HepG2 (cell line): ENCODE measurements around the gene DIP2C. TPM values are rescaled to one million over a fixed set of nuclear protein-coding genes. Genes with fewer than 3 reads are reported as not detected.

ENCODE experiments used
- ATAC-seq: fragments of 200-7000 bp; cut with Tn5 transposase; 3 replicates; pipeline ENCODE4 v1.9.1; 2020; ENCODE audit warnings: mild to moderate bottlenecking, moderate library complexity
- BruUV-seq: library from RNA; stranded (reverse); fragments of 400-500 nt; replicated peaks from 2 replicates; lab custom pipeline; 2021; lab: Mats Ljungman, UMichigan
- CTCF ChIA-PET: fragments of 300-600 bp; formaldehyde crosslinking; extraction: SDS; loops from one replicate; lab custom pipeline; 2021; ENCODE audit warnings: low total read pairs, inconsistent platforms, low intra/inter-chr PET ratio; lab: Yijun Ruan, JAX
- POLR2A ChIA-PET: fragments of 350-600 bp; sonication (Branson Sonifier 250); formaldehyde crosslinking; loops from one replicate; lab custom pipeline; 2020; ENCODE audit warnings: antibody characterized with exemption, inconsistent platforms; lab: Yijun Ruan, JAX
- DNase-seq: peaks from one replicate; pipeline ENCODE4 v3.0.0-alpha.2; 2015; ENCODE audit warnings: low spot score
- FAIRE-seq: peaks from 3 replicates; lab custom pipeline; 2011; peaks lifted over from hg19 to GRCh38; lab: Jason Lieb, UNC
- H2AFZ ChIP-seq: one replicate; pipeline ENCODE4 v1.6.1; 2011; ENCODE audit warnings: low read length, inconsistent platforms
- H3K27ac ChIP-seq: fragments of 300-600 bp; 3 replicates; pipeline ENCODE4 v1.8.0; 2011; ENCODE audit warnings: mixed run types, mild to moderate bottlenecking, mixed read lengths, low read length, inconsistent platforms; ENCODE audit not compliant: insufficient read depth; ENCODE audit errors: extremely low read length
- H3K27me3 ChIP-seq, 2 experiments: fragments of 200-600 bp in 1 of 2; 2 replicates in 1 of 2; 3 replicates in 1 of 2; pipeline versions ENCODE4 v1.6.0 to v1.8.0; 2011; ENCODE audit warnings: low read length in 2 of 2, mild to moderate bottlenecking in 2 of 2, moderate library complexity in 2 of 2, inconsistent platforms in 1 of 2; ENCODE audit not compliant: insufficient read depth in 2 of 2, control insufficient read depth in 1 of 2
- H3K36me3 ChIP-seq, 2 experiments: fragments of 200-600 bp in 1 of 2; replicated peaks in 1 of 2; 2 replicates in 1 of 2; 3 replicates in 1 of 2; pipeline versions ENCODE4 v1.5.1 to v1.8.0; 2011; ENCODE audit warnings: low read length in 2 of 2, inconsistent platforms in 1 of 2; ENCODE audit not compliant: insufficient read depth in 2 of 2, control insufficient read depth in 1 of 2
- H3K4me1 ChIP-seq: 2 replicates; pipeline ENCODE4 v1.5.1; 2012; ENCODE audit warnings: low read length, inconsistent platforms; ENCODE audit not compliant: insufficient read depth
- H3K4me2 ChIP-seq: 2 replicates; pipeline ENCODE4 v1.6.0; 2011; ENCODE audit warnings: low read depth, low read length, inconsistent platforms
- H3K4me3 ChIP-seq, 3 experiments: fragments of 200-600 bp in 1 of 3; sonication (generic), shearing (Covaris generic) in 1 of 3; replicated peaks in 1 of 3; 2 replicates each; pipeline ENCODE4 v1.5.1; 2011 to 2016; ENCODE audit warnings: low read length in 3 of 3, inconsistent platforms in 2 of 3, low read depth in 2 of 3, mild to moderate bottlenecking in 2 of 3, control low read depth in 1 of 3, mixed read lengths in 1 of 3; ENCODE audit not compliant: insufficient read depth in 1 of 3
- H3K79me2 ChIP-seq: one replicate; pipeline ENCODE4 v1.6.1; 2011; ENCODE audit warnings: low read length, inconsistent platforms; ENCODE audit not compliant: insufficient read depth
- H3K9ac ChIP-seq: 2 replicates; pipeline ENCODE4 v1.6.0; 2011; ENCODE audit warnings: mild to moderate bottlenecking, low read depth, low read length, inconsistent platforms; ENCODE audit not compliant: insufficient read depth
- H3K9me3 ChIP-seq: 2 replicates; pipeline ENCODE4 v1.5.1; 2012; ENCODE audit warnings: mild to moderate bottlenecking, low read length
- H4K20me1 ChIP-seq: 2 replicates; pipeline ENCODE4 v1.6.0; 2011; ENCODE audit warnings: inconsistent platforms, mild to moderate bottlenecking, low read length, moderate library complexity; ENCODE audit not compliant: insufficient read depth
- FOXO1 ChIP-seq: sonication (generic); formaldehyde crosslinking; IDR thresholded peaks from 2 replicates; pipeline ENCODE4 v1.4.0; 2020; ENCODE audit warnings: missing genetic modification reagents
- ZSCAN22 ChIP-seq: sonication (generic); formaldehyde crosslinking; IDR thresholded peaks from 2 replicates; pipeline ENCODE4 v1.4.0; 2020; ENCODE audit warnings: mild to moderate bottlenecking, missing genetic modification reagents
- WGBS: methylation state at CpG from one replicate; pipeline ENCODE4 v1.1.6; 2017; ENCODE audit warnings: low lambda C conversion rate; 5-methylcytosine and 5-hydroxymethylcytosine counted together
- in situ Hi-C: cut with HindIII; loops from 2 replicates; pipeline ENCODE4 v1.10.0; 2017; ENCODE audit warnings: low pct_unique_long_range_greater_than_20kb; ENCODE audit not compliant: extremely low pct_ligation_motif_present
- intact Hi-C: fragments of 100-400 bp; cut with micrococcal nuclease; formaldehyde crosslinking; loops from one replicate; pipeline ENCODE4 v1.10.0; 2022; ENCODE audit not compliant: unreplicated experiment
- polyA plus RNA-seq, 8 experiments: library from polyadenylated mRNA; depleted of rRNA in 3 of 8; stranded (reverse) in 7 of 8; unstranded in 1 of 8; fragments of >200 nt; fragmentation: Illumina TruSeq in 4 of 8; extraction: Trizol in 4 of 8; gene quantifications; 2 replicates each; pipeline versions ENCODE4 v1.2.1 to v1.2.3, GENCODE V29; 2011 to 2016; ENCODE audit warnings: low read depth in 4 of 8, missing spikeins in 1 of 8, mixed read lengths in 1 of 8; ENCODE audit not compliant: insufficient read depth in 1 of 8
- total RNA-seq, 5 experiments: library from RNA; depleted of rRNA; stranded (reverse); fragments of >200 nt; fragmentation: Illumina TruSeq; extraction: Trizol; gene quantifications; 2 replicates each; pipeline ENCODE4 v1.2.3, GENCODE V29; 2016; ENCODE audit warnings: low read depth in 1 of 5
- TF ChIP-seq, protein P1 (sequence below): sonication (generic); formaldehyde crosslinking; conservative IDR thresholded peaks from 2 replicates; pipeline ENCODE4 v1.8.0; 2022; ENCODE audit warnings: low read depth, missing genetic modification reagents
- TF ChIP-seq, protein P2 (sequence below): sonication (generic); formaldehyde crosslinking; IDR thresholded peaks from 2 replicates; pipeline ENCODE4 v1.5.0; 2020; ENCODE audit warnings: missing genetic modification reagents

Gene DIP2C
- total and polyA plus RNA-seq, 2 of the 13 experiments (the other 11 are each of a cell fraction or from before 2014, with no cell fraction given), result 2.2 to 2.7 TPM

DNA sequence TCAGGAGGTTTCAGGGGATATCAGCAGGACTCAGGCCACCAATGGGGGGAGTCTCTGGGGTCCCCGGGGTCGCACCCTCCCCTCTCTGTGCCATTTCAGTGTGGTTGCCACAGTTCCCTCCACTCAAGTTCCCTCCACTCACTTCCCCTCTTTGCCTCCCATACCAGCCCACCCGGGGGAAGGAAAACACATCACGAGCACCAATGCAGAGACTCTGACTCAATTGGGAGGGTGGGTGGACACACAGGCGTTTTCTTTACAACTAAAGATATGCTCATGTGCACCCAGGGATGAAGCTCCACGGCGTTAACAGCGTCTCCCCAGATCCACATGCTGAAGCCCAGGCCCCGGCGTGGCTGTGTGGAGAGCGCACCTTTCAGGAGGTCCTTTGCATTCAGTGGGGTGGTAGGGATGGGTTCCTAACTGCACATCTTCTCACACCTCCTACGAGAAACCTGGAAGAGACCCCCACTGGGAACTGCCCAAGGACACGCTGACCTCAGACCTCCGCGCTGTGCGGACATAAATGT is 300.1 kb downstream of the DIP2C start:
- peaks cover 15% of the 10 kb centered on the region for H3K4me1 ChIP-seq
- H3K36me3 ChIP-seq, result peaks cover 0 to 2% of the 10 kb centered on the region in 2 experiments; a peak in 2 of 5 replicates
- no peak overlapping the region for H3K4me2 ChIP-seq
- H3K4me3 ChIP-seq, result no peak overlapping the region
- H3K9ac ChIP-seq, result no peak overlapping the region
- ATAC-seq, result no peak
- H3K27ac ChIP-seq, result no peak overlapping the region
- WGBS, result 90% methylated on average over 10 of the region's 16 CpGs
- ChIA-PET CTCF (no interaction called here), POLR2A (no interaction called here)
- no peaks in the 10 kb centered on the region for H4K20me1 ChIP-seq
- no peaks in the 10 kb centered on the region for H3K27me3 ChIP-seq
- no peak for FAIRE-seq
- DNase-seq, result no peak
- no peak overlapping the region for H2AFZ ChIP-seq
- intact Hi-C loops, result no loop called here
- H3K79me2 ChIP-seq, result no peaks in the 10 kb centered on the region
- in situ Hi-C loops, result no loop called here
- BruUV-seq, result no TSS peak
- TF ChIP-seq FOXO1 (CRISPR knock-in tag), result no peak
- TF ChIP-seq, protein P1, sequence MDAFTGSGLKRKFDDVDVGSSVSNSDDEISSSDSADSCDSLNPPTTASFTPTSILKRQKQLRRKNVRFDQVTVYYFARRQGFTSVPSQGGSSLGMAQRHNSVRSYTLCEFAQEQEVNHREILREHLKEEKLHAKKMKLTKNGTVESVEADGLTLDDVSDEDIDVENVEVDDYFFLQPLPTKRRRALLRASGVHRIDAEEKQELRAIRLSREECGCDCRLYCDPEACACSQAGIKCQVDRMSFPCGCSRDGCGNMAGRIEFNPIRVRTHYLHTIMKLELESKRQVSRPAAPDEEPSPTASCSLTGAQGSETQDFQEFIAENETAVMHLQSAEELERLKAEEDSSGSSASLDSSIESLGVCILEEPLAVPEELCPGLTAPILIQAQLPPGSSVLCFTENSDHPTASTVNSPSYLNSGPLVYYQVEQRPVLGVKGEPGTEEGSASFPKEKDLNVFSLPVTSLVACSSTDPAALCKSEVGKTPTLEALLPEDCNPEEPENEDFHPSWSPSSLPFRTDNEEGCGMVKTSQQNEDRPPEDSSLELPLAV (CRISPR knock-in tag), result no peak
- TF ChIP-seq, protein P2, sequence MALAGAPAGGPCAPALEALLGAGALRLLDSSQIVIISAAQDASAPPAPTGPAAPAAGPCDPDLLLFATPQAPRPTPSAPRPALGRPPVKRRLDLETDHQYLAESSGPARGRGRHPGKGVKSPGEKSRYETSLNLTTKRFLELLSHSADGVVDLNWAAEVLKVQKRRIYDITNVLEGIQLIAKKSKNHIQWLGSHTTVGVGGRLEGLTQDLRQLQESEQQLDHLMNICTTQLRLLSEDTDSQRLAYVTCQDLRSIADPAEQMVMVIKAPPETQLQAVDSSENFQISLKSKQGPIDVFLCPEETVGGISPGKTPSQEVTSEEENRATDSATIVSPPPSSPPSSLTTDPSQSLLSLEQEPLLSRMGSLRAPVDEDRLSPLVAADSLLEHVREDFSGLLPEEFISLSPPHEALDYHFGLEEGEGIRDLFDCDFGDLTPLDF (CRISPR knock-in tag), result no peak
- TF ChIP-seq, all 625 proteins: peak for 0
- H3K9me3 ChIP-seq, result no peaks in the 10 kb centered on the region

- intact Hi-C loops, result no loop called here
- no peak overlapping the region for H3K4me2 ChIP-seq
- H2AFZ ChIP-seq, result no peak overlapping the region
- DNase-seq, result no peak
- TF ChIP-seq ZSCAN22 (CRISPR knock-in tag), result no peak
- TF ChIP-seq, all 625 proteins: peak for 0
- peaks cover 0 to 2% of the 10 kb centered on the region in 2 experiments; a peak in 3 of 5 replicates for H3K36me3 ChIP-seq
- ATAC-seq, result no peak
- H3K9me3 ChIP-seq, result no peaks in the 10 kb centered on the region
- H3K4me3 ChIP-seq, result no peak overlapping the region
- CTCF ChIA-PET, result no interaction called here
- no peak for FAIRE-seq
- no peak overlapping the region for H3K9ac ChIP-seq
- in situ Hi-C loops, result no loop called here
- BruUV-seq, result no TSS peak
- WGBS, result 87% methylated on average over 13 of the region's 13 CpGs
- no peaks in the 10 kb centered on the region for H4K20me1 ChIP-seq
- H3K4me1 ChIP-seq, result peaks cover 15% of the 10 kb centered on the region
- POLR2A ChIA-PET, result no interaction called here
- no peak overlapping the region for H3K27ac ChIP-seq
- no peaks in the 10 kb centered on the region for H3K27me3 ChIP-seq
- no peaks in the 10 kb centered on the region for H3K79me2 ChIP-seq
Observed at GRCh38 chr10:388661-389045, 300.8 kb downstream of the DIP2C start.
